ENCODE results near the gene ALDH1L1. TPM values are rescaled to one million over a fixed set of nuclear protein-coding genes. Genes with fewer than 3 reads are reported as not detected.

The ALDH1L1 gene
- total and polyA plus RNA-seq, 2 of the 13 experiments (the other 11 are each of a cell fraction or from before 2014, with no cell fraction given), result 11.2 to 28.7 TPM

- 0 out of 2 replicates have a peak, but pooled peaks have one; percentile 23 for TF ChIP-seq CTCF (CRISPR knock-in tag; IDR thresholded peaks at IDR 0.05)
- TF ChIP-seq MAFG (CRISPR knock-in tag; IDR thresholded peaks at IDR 0.05), result 0 out of 2 replicates have a peak, but pooled peaks have one; percentile 16
- peak; percentile 64 for TF ChIP-seq RBM39 (IDR thresholded peaks at IDR 0.05; ENCODE audit: low read depth, low read length, poor library complexity, severe bottlenecking)
- TF ChIP-seq FIP1L1 (IDR thresholded peaks at IDR 0.05; ENCODE audit: borderline replicate concordance, insufficient read depth, low read depth, low read length), result no peak
- no peak for TF ChIP-seq KLF13 (CRISPR knock-in tag; IDR thresholded peaks at IDR 0.05)
- 0 out of 2 replicates have a peak, but pooled peaks have one; percentile 11 for TF ChIP-seq NKX3-1 (CRISPR knock-in tag; IDR thresholded peaks at IDR 0.05)
- peak; percentile 81 for TF ChIP-seq ZNF687 (CRISPR knock-in tag; IDR thresholded peaks at IDR 0.05)
- peak; percentile 65 to 79 for TF ChIP-seq POLR2A (IDR thresholded peaks at IDR 0.05; ENCODE audit: insufficient read depth in 1 of 2, low read depth in 2 of 2, low read length in 2 of 2)
- peak; percentile 11; the same call in 1 of the 2 replicates for TF ChIP-seq THAP11 (CRISPR knock-in tag; IDR thresholded peaks at IDR 0.05)
- TF ChIP-seq IKZF4 (CRISPR knock-in tag; IDR thresholded peaks at IDR 0.05; ENCODE audit: borderline replicate concordance, low read depth, not compliant biosample characterization), result no peak
- peak; percentile 83 for TF ChIP-seq FOSL2 (CRISPR knock-in tag; IDR thresholded peaks at IDR 0.05)
- no peak for TF ChIP-seq ZNF225 (CRISPR knock-in tag; IDR thresholded peaks at IDR 0.05)
- TF ChIP-seq ZNF782 (CRISPR knock-in tag; IDR thresholded peaks at IDR 0.05; ENCODE audit: borderline replicate concordance), result 0 out of 2 replicates have a peak, but pooled peaks have one; percentile 37
- TF ChIP-seq ZBTB10 (CRISPR knock-in tag; IDR thresholded peaks at IDR 0.05; ENCODE audit: borderline replicate concordance), result 0 out of 2 replicates have a peak, but pooled peaks have one; percentile 0
- no peak for TF ChIP-seq ATAD3A (CRISPR knock-in tag; IDR thresholded peaks at IDR 0.05)
- no peak for TF ChIP-seq MXD3 (CRISPR knock-in tag; IDR thresholded peaks at IDR 0.05)
- TF ChIP-seq GLI4 (CRISPR knock-in tag; IDR thresholded peaks at IDR 0.05; ENCODE audit: borderline replicate concordance), result no peak
Observed at GRCh38 chr3:126180477-126181397, at the start of gene ALDH1L1 (continued).

All from HepG2 (cell line).